SIG-M5 treated with dmso at 0.1 percent for 504 hours (cell line): Measurements from ENCODE around the gene PDE4D.

Source experiments
- DNase-seq: peaks from one replicate; lab custom pipeline; 2025; ENCODE audit not compliant: unreplicated experiment; lab: John Stamatoyannopoulos, UW

Gene PDE4D

DNA sequence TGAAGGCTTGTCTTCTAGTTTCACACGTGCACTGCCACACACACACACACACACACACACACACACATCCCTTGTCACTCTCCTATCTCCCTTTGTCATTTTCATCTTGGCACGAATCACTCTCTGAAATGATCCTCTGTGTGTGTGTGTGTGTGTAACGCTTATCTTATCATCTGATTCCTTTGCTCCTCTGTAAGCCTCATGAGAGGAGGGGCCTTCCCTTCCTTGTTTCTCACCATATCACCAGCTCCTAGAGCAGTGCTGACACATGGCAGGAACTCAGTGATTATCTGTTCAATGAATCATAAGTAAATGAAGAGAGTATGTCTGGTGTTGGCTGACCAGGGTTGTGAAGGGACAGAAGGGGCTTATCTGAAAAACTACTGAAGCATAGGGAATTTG lies 53.3 kb downstream of the PDE4D start:
- DNase-seq = no peak

DNA sequence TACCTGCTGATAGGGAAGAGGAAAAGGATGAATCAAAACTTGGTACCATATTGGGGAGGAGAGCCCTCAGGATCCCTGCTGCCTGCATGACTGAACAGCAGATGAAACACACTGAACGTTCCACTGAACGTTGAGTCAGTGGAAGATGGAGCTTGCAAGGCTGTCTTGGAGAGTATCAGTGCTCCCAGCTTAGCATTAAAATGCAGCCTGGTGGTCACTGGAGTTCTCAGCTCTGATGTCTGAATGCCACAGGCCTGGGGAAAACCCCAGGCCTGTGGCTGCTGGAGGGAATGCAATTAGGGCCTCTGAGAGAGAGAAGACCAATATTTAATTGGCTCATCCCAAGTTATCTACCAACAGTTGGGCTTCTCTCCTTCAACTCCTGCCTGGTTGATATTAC lies 54.5 kb downstream of the PDE4D start:
- no peak for DNase-seq

GRCh38 chr5:59838067-59838466 lies 55.5 kb downstream of the PDE4D start:
- DNase-seq = no peak

DNA sequence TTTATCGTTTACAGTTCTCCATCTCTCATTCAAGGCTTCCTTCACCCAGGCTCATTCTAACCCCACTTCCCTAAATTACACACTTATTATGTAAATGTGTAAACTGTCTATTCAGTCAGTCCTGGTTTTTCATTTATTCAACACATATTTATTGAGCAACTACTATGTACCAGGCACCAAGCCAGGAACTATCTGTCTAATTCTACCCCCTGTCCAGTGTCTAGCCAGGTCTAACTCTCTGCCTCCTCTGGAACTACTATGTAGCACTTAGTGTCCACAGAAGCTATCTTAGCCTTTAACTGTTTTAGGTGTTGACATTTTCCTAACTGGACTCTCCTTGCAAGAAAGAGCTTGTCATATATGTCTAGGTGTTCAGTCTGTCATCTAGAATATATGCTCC lies 56.5 kb downstream of the PDE4D start:
- peak; percentile 14 for DNase-seq

DNA sequence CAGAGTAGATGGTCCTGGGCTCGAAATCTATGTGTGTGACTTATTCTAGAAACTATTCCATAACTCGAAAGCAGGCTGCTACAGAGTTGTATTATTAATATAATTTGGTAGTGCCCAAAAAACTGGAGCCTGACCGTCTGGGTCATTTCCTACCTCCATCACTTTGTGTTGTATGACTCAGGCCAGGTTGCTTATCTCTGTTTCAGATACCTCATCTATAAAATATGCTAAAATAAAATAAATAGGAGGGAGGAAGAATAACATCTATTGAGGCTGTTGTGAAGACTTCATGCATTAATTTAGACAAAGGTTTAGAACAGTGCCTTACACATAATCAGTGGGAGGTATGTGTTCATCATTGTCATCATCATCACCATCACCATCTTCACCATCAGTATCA lies 57.7 kb downstream of the PDE4D start:
- no peak for DNase-seq

DNA sequence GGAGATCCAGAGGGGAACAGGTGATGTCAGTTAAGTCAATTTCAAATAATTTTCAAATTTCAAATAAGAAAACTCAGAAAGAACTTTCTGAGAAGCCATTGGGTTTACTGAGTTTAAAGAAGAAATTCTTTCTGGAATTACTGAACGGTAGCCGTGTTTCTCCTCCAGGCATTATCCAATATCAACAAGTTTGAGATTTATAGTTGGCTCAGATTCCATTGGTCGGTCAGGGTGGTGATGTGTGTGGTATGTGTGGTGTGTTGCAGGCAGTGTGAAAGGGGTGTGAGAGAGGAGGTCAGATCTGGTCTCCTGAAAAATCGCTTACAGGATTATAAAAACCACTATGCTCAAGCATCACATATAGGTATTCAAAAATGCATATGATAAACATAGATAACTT lies 60.1 kb downstream of the PDE4D start:
- no peak for DNase-seq

GRCh38 chr5:59832577-59833301 lies 60.8 kb downstream of the PDE4D start:
- DNase-seq = no peak

DNA sequence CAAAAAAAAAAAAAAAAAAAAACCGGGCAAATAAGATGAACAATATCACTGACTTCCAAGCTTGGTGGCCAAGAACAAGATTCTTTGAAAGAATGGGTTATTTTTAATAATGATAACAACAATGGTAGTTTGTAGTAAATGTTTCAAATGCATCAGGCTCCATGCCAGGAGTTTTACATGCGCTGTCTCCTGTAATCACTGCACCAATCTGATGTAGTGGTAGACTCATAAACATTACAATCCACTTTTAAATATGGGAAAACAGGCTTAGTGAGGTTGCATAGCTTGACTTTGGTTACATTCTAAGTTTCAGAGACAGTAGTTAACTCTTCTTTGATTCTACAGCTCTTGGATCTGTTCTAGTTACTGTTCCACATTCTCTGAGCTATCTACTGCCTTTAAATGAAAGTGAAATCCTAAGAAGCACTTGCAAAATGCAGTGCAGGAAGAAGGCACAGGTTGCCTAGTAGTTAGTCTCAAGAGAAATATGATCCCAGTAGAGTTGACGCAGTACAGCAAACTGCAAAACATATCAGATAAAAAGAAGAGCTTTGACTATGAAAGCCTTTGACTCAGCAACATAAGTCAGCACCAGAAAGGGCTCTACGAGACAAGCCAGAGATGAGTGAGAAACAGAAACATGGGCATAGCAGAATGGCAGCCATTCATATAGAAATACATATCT lies 62.1 kb downstream of the PDE4D start:
- DNase-seq = no peak

- no peak for DNase-seq
Measured at GRCh38 chr5:59830536-59831200, 62.9 kb downstream of the PDE4D start.

DNA sequence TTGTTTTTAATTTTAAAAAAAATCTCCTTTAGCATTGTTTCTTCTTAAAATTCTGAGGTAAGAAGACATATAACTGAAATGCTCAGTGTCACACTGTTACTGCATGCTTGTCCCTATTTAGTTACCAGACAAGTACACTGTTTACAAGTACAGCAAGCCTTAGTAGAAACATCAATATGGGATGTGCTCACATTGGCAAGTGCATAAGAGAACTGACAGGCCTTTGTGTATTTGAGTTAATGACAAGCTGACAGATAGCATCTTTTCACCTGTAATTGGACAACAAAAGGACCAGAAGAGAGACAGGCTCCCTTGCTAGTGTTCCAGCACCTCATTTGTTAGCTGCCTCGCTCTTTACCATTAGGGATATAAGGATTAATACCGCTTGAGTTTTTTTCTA lies 63.6 kb downstream of the PDE4D start:
- no peak for DNase-seq

DNA sequence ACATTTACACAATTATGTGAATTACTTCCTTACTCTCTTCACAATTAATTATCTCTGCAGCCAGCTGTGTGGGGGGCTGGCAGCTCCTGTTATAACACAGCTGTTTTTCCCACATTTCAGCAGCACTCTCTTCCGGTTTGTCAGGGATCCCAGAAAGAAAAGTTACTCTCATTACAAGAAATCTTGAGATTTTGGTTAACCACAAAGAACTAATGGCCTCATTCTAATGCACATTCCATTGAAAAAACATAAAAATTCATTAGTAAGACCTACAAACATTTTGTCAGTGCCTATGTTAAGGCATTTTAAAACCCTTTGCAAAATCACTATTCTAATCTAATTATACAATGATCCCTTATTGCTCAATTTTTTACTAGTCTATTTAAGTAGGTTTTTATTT lies 64.1 kb downstream of the PDE4D start:
- DNase-seq = no peak

- DNase-seq = no peak
Measured at GRCh38 chr5:59828623-59829022, 64.9 kb downstream of the PDE4D start.

GRCh38 chr5:59826996-59827395 lies 66.5 kb downstream of the PDE4D start:
- no peak for DNase-seq

- no peak for DNase-seq
Measured at GRCh38 chr5:59823420-59823819, 70.1 kb downstream of the PDE4D start.

- no peak for DNase-seq
Measured at GRCh38 chr5:59819806-59820205, 73.7 kb downstream of the PDE4D start.

DNA sequence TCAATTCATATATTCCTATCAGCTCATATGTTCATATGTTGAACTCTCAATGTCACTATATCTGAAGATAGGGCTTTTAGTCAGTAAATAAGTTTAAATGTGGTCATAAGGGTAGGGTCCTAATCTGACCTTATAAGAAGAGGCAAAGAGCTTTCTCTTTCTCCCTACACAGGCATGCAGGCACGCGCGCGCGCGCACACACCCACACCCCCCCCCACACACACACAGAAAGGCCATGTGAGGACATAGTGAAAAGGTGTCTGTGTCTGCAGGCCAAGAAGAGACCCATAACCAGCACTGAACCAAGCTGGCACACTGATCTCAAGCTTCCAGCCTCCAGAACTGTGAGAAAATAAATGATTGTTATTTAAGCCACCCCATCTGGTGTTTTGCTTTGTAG lies 76.0 kb downstream of the PDE4D start:
- DNase-seq = no peak

GRCh38 chr5:59816654-59817300 lies 76.7 kb downstream of the PDE4D start:
- no peak for DNase-seq

- no peak for DNase-seq
Measured at GRCh38 chr5:59814537-59814872, 79.0 kb downstream of the PDE4D start.

- peak; percentile 66 for DNase-seq
Measured at GRCh38 chr5:59813761-59814536, 79.6 kb downstream of the PDE4D start.

DNA sequence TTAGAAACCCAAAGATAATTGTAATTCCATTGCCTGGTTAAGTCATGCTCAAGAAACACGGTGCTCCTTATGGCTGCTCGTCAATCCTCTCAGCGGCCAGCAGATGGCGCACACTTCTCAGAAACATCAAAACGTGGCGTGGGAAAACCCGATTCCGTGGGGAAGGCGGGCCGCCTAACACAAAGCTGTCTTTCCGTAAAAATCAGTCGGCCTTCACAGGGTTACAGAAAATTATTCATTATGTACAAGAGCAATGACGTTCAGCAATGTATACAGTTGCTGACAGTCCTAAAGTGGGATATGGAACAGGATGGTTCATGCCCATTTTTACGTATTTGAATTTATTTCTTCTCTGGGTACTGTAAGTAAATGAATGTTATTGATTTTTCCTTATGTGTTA lies 83.5 kb downstream of the PDE4D start:
- peak; percentile 71 for DNase-seq

GRCh38 chr5:59807806-59808205 lies 85.7 kb downstream of the PDE4D start:
- DNase-seq = no peak
